ENCODE measurements around the gene NSD2. TPM values are rescaled to one million over a fixed set of nuclear protein-coding genes. Genes with fewer than 3 reads are reported as not detected.

NSD2 gene
- total and polyA plus RNA-seq, 2 experiments from 2014 or later = 25.7 to 30.8 TPM

DNA sequence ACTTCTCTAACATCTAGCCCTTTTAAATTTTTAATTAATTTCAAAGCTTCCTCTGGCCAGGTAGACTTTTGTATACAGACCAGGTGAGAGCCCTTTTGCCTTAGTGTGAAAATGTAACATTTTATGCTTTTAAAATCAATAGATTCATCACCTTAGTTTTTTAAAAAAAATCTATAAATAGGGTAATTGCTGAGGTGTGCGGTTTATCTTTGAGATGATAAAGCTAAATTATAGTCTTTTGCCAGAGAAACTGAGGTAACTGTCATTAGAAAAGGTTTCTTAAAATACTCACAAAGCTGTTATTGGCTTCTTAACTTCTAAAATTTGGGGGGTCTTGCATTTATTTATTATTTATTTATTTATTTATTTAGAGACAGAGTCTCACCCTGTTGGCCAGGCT lies 74.7 kb downstream of the NSD2 start:
- TF ChIP-seq, protein P1, sequence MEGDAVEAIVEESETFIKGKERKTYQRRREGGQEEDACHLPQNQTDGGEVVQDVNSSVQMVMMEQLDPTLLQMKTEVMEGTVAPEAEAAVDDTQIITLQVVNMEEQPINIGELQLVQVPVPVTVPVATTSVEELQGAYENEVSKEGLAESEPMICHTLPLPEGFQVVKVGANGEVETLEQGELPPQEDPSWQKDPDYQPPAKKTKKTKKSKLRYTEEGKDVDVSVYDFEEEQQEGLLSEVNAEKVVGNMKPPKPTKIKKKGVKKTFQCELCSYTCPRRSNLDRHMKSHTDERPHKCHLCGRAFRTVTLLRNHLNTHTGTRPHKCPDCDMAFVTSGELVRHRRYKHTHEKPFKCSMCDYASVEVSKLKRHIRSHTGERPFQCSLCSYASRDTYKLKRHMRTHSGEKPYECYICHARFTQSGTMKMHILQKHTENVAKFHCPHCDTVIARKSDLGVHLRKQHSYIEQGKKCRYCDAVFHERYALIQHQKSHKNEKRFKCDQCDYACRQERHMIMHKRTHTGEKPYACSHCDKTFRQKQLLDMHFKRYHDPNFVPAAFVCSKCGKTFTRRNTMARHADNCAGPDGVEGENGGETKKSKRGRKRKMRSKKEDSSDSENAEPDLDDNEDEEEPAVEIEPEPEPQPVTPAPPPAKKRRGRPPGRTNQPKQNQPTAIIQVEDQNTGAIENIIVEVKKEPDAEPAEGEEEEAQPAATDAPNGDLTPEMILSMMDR (IDR thresholded peaks at IDR 0.05; ENCODE audit: poor library complexity) = no peak
- TF ChIP-seq EZH2phosphoT487 (IDR thresholded peaks at IDR 0.05; ENCODE audit: low read depth, severe bottlenecking, unreplicated experiment) = no peak
- no peak for TF ChIP-seq EZH2 (IDR thresholded peaks at IDR 0.05; ENCODE audit: borderline replicate concordance)
- Histone ChIP-seq H3K36me3 (replicated peaks; ENCODE audit: insufficient read depth, low read depth) (no peaks in the 10 kb centered on the region), H3K79me2 (no peaks in the 10 kb centered on the region), H3K9me2 (replicated peaks; ENCODE audit: insufficient read depth) (no peaks in the 10 kb centered on the region), H3K4me1 (ENCODE audit: insufficient read depth) (no peaks in the 10 kb centered on the region), H4K20me1 (ENCODE audit: insufficient read depth, poor library complexity, severe bottlenecking) (no peaks in the 10 kb centered on the region), H3K27ac (no peak overlapping the region), H3K4me2 (no peak overlapping the region), H3K9me3 (ENCODE audit: low read depth) (no peaks in the 10 kb centered on the region), H3K27me3 (no peaks in the 10 kb centered on the region), H2AFZ (no peak overlapping the region), H3K4me3 (no peak overlapping the region)
- 94% methylated on average over 1 of the region's 1 CpG for WGBS (ENCODE audit: low lambda C conversion rate, missing lambda C conversion rate)
- DNase-seq (ENCODE audit: low spot score) = no peak

DNA sequence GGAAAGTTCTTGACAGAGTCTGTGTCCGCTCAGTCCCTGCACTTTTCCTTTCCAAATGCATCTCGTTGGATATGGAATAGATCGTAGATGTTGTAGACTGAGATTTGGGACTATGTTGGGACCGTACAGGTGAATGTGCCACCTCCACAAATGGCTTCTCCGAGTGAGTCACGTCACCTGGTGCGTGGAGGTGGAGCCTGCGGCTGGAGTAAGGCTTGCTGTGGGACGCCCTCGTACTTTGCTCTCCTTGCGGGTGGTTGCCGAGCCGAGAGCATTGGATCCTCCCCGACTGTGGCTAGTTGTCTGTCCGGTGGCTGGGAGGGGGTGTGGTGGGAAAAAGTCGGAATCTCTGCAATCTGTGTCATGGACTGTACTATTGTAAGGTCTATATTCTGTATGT lies 77.0 kb downstream of the NSD2 start:
- no peaks in the 10 kb centered on the region for H3K27me3 ChIP-seq
- H4K20me1 ChIP-seq (ENCODE audit: insufficient read depth, poor library complexity, severe bottlenecking) = no peaks in the 10 kb centered on the region
- H3K27ac ChIP-seq = no peak overlapping the region
- TF ChIP-seq, protein P1 (IDR thresholded peaks at IDR 0.05; ENCODE audit: poor library complexity) = no peak
- TF ChIP-seq EZH2 (IDR thresholded peaks at IDR 0.05; ENCODE audit: borderline replicate concordance) = no peak
- no peak for TF ChIP-seq EZH2phosphoT487 (IDR thresholded peaks at IDR 0.05; ENCODE audit: low read depth, severe bottlenecking, unreplicated experiment)
- H3K4me2 ChIP-seq = no peak overlapping the region
- H3K9me3 ChIP-seq (ENCODE audit: low read depth) = no peaks in the 10 kb centered on the region
- H2AFZ ChIP-seq = no peak overlapping the region
- no peaks in the 10 kb centered on the region for H3K4me1 ChIP-seq (ENCODE audit: insufficient read depth)
- no peaks in the 10 kb centered on the region for H3K9me2 ChIP-seq (replicated peaks; ENCODE audit: insufficient read depth)
- H3K36me3 ChIP-seq (replicated peaks; ENCODE audit: insufficient read depth, low read depth) = no peaks in the 10 kb centered on the region
- no peak overlapping the region for H3K4me3 ChIP-seq
- H3K79me2 ChIP-seq = no peaks in the 10 kb centered on the region
- DNase-seq (ENCODE audit: low spot score) = no peak
- 94% methylated on average over 16 of the region's 16 CpGs for WGBS (ENCODE audit: low lambda C conversion rate, missing lambda C conversion rate)

DNA sequence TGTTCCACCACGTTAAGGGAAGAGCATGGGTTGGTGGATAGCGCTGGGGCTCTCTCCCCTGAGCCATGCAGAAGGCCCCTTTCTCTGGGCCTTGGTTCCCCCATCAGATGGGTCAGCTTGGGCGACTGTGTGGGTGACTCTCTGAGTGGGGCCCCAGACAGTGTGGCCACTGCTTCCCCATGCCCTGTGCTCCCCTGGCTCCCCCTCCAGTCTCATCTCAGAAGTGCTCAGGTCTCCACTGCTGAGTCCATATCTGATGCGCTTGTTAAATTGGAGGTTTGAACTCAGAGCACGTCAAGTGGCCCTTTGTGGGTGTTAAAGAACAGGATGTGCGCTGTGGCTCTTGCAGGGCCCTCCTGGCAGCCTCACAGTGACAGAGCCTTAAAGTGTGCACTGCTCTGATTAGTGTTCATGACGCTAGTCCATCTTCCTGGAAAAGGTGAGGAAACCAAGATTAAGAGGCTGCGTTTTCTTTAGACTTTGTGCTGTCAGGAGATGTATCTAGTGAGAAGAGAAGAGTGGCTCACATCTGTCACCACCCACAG lies 77.8 kb downstream of the NSD2 start:
- H3K27me3 ChIP-seq = no peaks in the 10 kb centered on the region
- no peaks in the 10 kb centered on the region for H3K79me2 ChIP-seq
- H3K9me3 ChIP-seq (ENCODE audit: low read depth) = no peaks in the 10 kb centered on the region
- no peak overlapping the region for H3K4me3 ChIP-seq
- H3K4me2 ChIP-seq = no peak overlapping the region
- no peak overlapping the region for H3K27ac ChIP-seq
- no peak for DNase-seq (ENCODE audit: low spot score)
- WGBS (ENCODE audit: low lambda C conversion rate, missing lambda C conversion rate) = 93% methylated on average over 8 of the region's 8 CpGs
- H2AFZ ChIP-seq = no peak overlapping the region
- H4K20me1 ChIP-seq (ENCODE audit: insufficient read depth, poor library complexity, severe bottlenecking) = no peaks in the 10 kb centered on the region
- H3K36me3 ChIP-seq (replicated peaks; ENCODE audit: insufficient read depth, low read depth) = no peaks in the 10 kb centered on the region
- no peak for TF ChIP-seq EZH2phosphoT487 (IDR thresholded peaks at IDR 0.05; ENCODE audit: low read depth, severe bottlenecking, unreplicated experiment)
- TF ChIP-seq EZH2 (IDR thresholded peaks at IDR 0.05; ENCODE audit: borderline replicate concordance) = no peak
- TF ChIP-seq, protein P1 (IDR thresholded peaks at IDR 0.05; ENCODE audit: poor library complexity) = no peak
- no peaks in the 10 kb centered on the region for H3K9me2 ChIP-seq (replicated peaks; ENCODE audit: insufficient read depth)
- H3K4me1 ChIP-seq (ENCODE audit: insufficient read depth) = no peaks in the 10 kb centered on the region
